SK-N-SH treated with all-trans-retinoic acid at 6 μM for 48 hours (cell line): ENCODE data around the gene TMTC2.

ENCODE experiments used
- ATAC-seq: fragments of 200-7000 bp; cut with Tn5 transposase; 3 replicates; pipeline ENCODE4 v1.9.1; 2020; ENCODE audit warnings: mild to moderate bottlenecking, moderate library complexity
- ARNTL ChIP-seq: fragments of 450-650 bp; formaldehyde crosslinking; IDR thresholded peaks from 2 replicates; pipeline ENCODE4 v1.5.0; 2020; ENCODE audit warnings: low read depth, mild to moderate bottlenecking, moderate library complexity, borderline replicate concordance
- BACH2 ChIP-seq: fragments of 250-450 bp; sonication (Bioruptor Pico); IDR thresholded peaks from 2 replicates; pipeline ENCODE4 v1.9.0; 2021; ENCODE audit warnings: mild to moderate bottlenecking, borderline replicate concordance
- CSDC2 ChIP-seq: fragments of 250-450 bp; sonication (Bioruptor Pico); IDR thresholded peaks from 2 replicates; pipeline ENCODE4 v1.5.0; 2020; ENCODE audit warnings: mild to moderate bottlenecking, moderate library complexity
- GLIS3 ChIP-seq: fragments of 250-450 bp; sonication (Bioruptor Pico); IDR thresholded peaks from 2 replicates; pipeline ENCODE4 v1.5.0; 2020; ENCODE audit warnings: mild to moderate bottlenecking, moderate library complexity
- ISL1 ChIP-seq: fragments of 250-450 bp; sonication (Bioruptor Pico); IDR thresholded peaks from 2 replicates; pipeline ENCODE4 v2.1.2; 2022; ENCODE audit warnings: mild to moderate bottlenecking, moderate library complexity
- OSR1 ChIP-seq: fragments of 250-450 bp; sonication (Bioruptor Pico); IDR thresholded peaks from 2 replicates; pipeline ENCODE4 v1.8.0; 2022; ENCODE audit warnings: moderate library complexity, mild to moderate bottlenecking, inconsistent platforms
- POU6F1 ChIP-seq: fragments of 250-450 bp; sonication (Bioruptor Pico); IDR thresholded peaks from 2 replicates; pipeline ENCODE4 v1.8.0; 2021; ENCODE audit warnings: low read depth, mild to moderate bottlenecking, moderate library complexity, borderline replicate concordance
- PPARA ChIP-seq: fragments of 250-450 bp; sonication (Bioruptor Pico); IDR thresholded peaks from 2 replicates; pipeline ENCODE4 v1.5.0; 2020; ENCODE audit warnings: mild to moderate bottlenecking, borderline replicate concordance
- RARB ChIP-seq: fragments of 250-450 bp; sonication (Bioruptor Pico); IDR thresholded peaks from 2 replicates; pipeline ENCODE4 v1.8.0; 2021; ENCODE audit warnings: mild to moderate bottlenecking, moderate library complexity
- SNAI2 ChIP-seq: fragments of 250-450 bp; sonication (Bioruptor Pico); IDR thresholded peaks from 2 replicates; pipeline ENCODE4 v1.5.0; 2020; ENCODE audit warnings: mild to moderate bottlenecking, moderate library complexity
- ZC3H10 ChIP-seq: fragments of 250-450 bp; sonication (Bioruptor Pico); IDR thresholded peaks from 2 replicates; pipeline ENCODE4 v1.5.1; 2021; ENCODE audit warnings: mild to moderate bottlenecking, moderate library complexity
- ZFP3 ChIP-seq: fragments of 250-450 bp; sonication (Bioruptor Pico); IDR thresholded peaks from 2 replicates; pipeline ENCODE4 v1.5.0; 2020; ENCODE audit warnings: mild to moderate bottlenecking, moderate library complexity
- ZFP30 ChIP-seq: fragments of 450-650 bp; formaldehyde crosslinking; IDR thresholded peaks from 2 replicates; pipeline ENCODE4 v1.5.0; 2022; ENCODE audit warnings: mild to moderate bottlenecking, moderate library complexity
- ZNF565 ChIP-seq: fragments of 450-650 bp; formaldehyde crosslinking; conservative IDR thresholded peaks from 2 replicates; pipeline ENCODE4 v1.5.0; 2020; ENCODE audit warnings: low read depth, mild to moderate bottlenecking, moderate library complexity
- ZNF70 ChIP-seq: fragments of 450-650 bp; formaldehyde crosslinking; IDR thresholded peaks from 2 replicates; pipeline ENCODE4 v1.5.0; 2020; ENCODE audit warnings: mild to moderate bottlenecking, moderate library complexity
- ZNF8 ChIP-seq: fragments of 450-650 bp; formaldehyde crosslinking; IDR thresholded peaks from 2 replicates; pipeline ENCODE4 v1.5.0; 2020; ENCODE audit warnings: mild to moderate bottlenecking, moderate library complexity
- TF ChIP-seq, protein P1 (sequence below): fragments of 250-450 bp; sonication (Bioruptor Pico); IDR thresholded peaks from 2 replicates; pipeline ENCODE4 v1.8.0; 2020; ENCODE audit warnings: mild to moderate bottlenecking, moderate library complexity, borderline replicate concordance
- TF ChIP-seq, protein P2 (sequence below): fragments of 250-450 bp; sonication (Bioruptor Pico); IDR thresholded peaks from 2 replicates; pipeline ENCODE4 v1.5.1; 2021; ENCODE audit warnings: mild to moderate bottlenecking, moderate library complexity

TMTC2 gene

DNA sequence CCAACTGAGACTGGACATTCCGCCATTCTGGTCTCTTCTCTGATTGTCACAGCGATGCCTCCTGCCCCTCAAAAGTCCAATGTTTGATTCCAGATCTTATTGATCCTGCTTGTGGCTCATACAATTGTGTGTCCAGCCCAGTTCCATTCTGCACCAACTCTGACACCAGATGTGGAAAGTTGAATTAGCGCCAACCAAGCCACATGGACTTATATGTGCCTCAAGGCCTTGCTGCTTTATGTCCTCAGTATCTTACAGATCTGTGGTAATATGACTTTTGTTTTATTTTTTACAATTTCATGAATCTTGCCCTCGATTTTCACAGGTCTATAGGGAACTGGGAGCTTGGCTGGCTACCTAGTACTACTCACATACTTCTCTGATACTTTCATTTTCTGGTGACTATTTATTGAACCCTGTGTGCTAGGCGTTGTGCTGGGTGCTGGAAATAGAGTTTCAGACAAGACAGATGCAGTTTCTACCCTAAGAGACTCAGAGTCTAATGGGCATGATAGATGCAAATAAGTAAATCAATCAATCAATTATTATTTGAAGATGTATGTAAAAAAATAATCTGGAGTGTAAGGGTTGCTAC, 472.0 kb downstream of the TMTC2 start:
- no peak for TF ChIP-seq ISL1
- no peak for TF ChIP-seq ZFP3
- TF ChIP-seq ZNF70 = no peak
- TF ChIP-seq BACH2 (CRISPR knock-in tag) = no peak
- TF ChIP-seq, protein P1, sequence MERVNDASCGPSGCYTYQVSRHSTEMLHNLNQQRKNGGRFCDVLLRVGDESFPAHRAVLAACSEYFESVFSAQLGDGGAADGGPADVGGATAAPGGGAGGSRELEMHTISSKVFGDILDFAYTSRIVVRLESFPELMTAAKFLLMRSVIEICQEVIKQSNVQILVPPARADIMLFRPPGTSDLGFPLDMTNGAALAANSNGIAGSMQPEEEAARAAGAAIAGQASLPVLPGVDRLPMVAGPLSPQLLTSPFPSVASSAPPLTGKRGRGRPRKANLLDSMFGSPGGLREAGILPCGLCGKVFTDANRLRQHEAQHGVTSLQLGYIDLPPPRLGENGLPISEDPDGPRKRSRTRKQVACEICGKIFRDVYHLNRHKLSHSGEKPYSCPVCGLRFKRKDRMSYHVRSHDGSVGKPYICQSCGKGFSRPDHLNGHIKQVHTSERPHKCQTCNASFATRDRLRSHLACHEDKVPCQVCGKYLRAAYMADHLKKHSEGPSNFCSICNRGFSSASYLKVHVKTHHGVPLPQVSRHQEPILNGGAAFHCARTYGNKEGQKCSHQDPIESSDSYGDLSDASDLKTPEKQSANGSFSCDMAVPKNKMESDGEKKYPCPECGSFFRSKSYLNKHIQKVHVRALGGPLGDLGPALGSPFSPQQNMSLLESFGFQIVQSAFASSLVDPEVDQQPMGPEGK (CRISPR knock-in tag) = no peak
- TF ChIP-seq ZNF8 = no peak
- no peak for TF ChIP-seq ZNF565 (CRISPR knock-in tag)
- TF ChIP-seq ARNTL (CRISPR knock-in tag) = no peak
- no peak for ATAC-seq

DNA sequence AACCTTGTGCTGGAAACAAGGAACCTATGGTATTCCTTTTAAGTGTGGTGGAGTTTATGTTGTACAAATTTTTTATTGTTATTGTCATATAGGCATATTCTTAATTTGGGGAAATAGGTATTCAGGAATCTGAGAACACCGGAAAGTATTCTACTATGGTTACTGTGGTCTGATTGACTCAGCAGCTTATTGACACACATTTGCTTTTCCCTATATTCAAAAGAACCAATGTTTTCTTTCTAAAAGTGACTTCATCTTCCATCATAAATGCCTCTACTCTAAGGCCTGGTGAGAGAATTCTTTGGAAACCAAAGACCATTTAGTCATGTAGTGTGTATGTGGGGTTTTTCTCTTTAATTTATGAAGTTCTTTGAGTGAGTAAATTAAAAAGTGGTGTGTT, 474.8 kb downstream of the TMTC2 start:
- TF ChIP-seq ZNF8 (no peak), ZFP30 (CRISPR knock-in tag) (no peak), ZNF565 (CRISPR knock-in tag) (no peak), OSR1 (CRISPR knock-in tag) (no peak), CSDC2 (no peak)
- TF ChIP-seq, protein P2, sequence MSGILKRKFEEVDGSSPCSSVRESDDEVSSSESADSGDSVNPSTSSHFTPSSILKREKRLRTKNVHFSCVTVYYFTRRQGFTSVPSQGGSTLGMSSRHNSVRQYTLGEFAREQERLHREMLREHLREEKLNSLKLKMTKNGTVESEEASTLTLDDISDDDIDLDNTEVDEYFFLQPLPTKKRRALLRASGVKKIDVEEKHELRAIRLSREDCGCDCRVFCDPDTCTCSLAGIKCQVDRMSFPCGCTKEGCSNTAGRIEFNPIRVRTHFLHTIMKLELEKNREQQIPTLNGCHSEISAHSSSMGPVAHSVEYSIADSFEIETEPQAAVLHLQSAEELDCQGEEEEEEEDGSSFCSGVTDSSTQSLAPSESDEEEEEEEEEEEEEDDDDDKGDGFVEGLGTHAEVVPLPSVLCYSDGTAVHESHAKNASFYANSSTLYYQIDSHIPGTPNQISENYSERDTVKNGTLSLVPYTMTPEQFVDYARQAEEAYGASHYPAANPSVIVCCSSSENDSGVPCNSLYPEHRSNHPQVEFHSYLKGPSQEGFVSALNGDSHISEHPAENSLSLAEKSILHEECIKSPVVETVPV (CRISPR knock-in tag) = no peak
- TF ChIP-seq, protein P1 (CRISPR knock-in tag) = no peak
- no peak for ATAC-seq

GRCh38 chr12:83168751-83169150, 482.0 kb downstream of the TMTC2 start:
- TF ChIP-seq ZNF70 (no peak), GLIS3 (CRISPR knock-in tag) (no peak), POU6F1 (CRISPR knock-in tag) (no peak), ZNF8 (no peak), ZNF565 (CRISPR knock-in tag) (no peak), PPARA (CRISPR knock-in tag) (no peak), ISL1 (no peak), RARB (no peak), BACH2 (CRISPR knock-in tag) (no peak), ZC3H10 (CRISPR knock-in tag) (no peak), SNAI2 (no peak), ZFP3 (no peak), ARNTL (CRISPR knock-in tag) (no peak)
- TF ChIP-seq, protein P1 (CRISPR knock-in tag) = no peak
- TF ChIP-seq, protein P2 (CRISPR knock-in tag) = no peak
- no peak for ATAC-seq
